Stimulated activated CD4-positive, alpha-beta T cell treated with anti-CD3 and anti-CD28 coated beads, Interleukin-15, amount 100 ng/mL, for 48 hours (primary cell): ENCODE data around the gene BPIFB3.

ENCODE experiments used
- DNase-seq, 2 donors: peaks; one replicate each; pipeline ENCODE4 v3.0.0-alpha.2; 2020; ENCODE audit warnings: low read depth in 2 of 2

The BPIFB3 gene

GRCh38 chr20:33053291-33054106, at the start of gene BPIFB3:
Gene BPIFB3, plus strand, starts transcription at chr20:33053903. Its CDS starts 1,533 bp downstream, at chr20:33055436.
- no peak for DNase-seq

GRCh38 chr20:33004141-33004751, 49.5 kb upstream of the BPIFB3 start, which contains the start of gene SUN5:
Gene SUN5, minus strand, starts transcription at chr20:33004433. Its CDS starts 93 bp downstream, at chr20:33004340.
- no peak for DNase-seq

- peak in 1 of 2 donors; percentile 36 for DNase-seq
These were observed 48.6 kb upstream of the BPIFB3 start for GRCh38 chr20:33005132-33005566.

GRCh38 chr20:33005908-33006775, 47.6 kb upstream of the BPIFB3 start:
- no peak for DNase-seq

GRCh38 chr20:33006776-33007375, 46.8 kb upstream of the BPIFB3 start:
- no peak for DNase-seq

GRCh38 chr20:33007376-33008335, 46.0 kb upstream of the BPIFB3 start, which contains the start of gene BPIFB2:
Gene BPIFB2, plus strand, starts transcription at chr20:33007704. Its CDS starts 871 bp downstream, at chr20:33008575.
- DNase-seq = no peak

- DNase-seq = no peak
These were observed 45.1 kb upstream of the BPIFB3 start for GRCh38 chr20:33008336-33009213.

- DNase-seq = no peak
These were observed 44.2 kb upstream of the BPIFB3 start for GRCh38 chr20:33009214-33010132.

- DNase-seq = no peak
These were observed 43.6 kb upstream of the BPIFB3 start for GRCh38 chr20:33010133-33010504.

- no peak for DNase-seq
These were observed 42.8 kb upstream of the BPIFB3 start for GRCh38 chr20:33010674-33011449.

GRCh38 chr20:33012327-33013189, 41.1 kb upstream of the BPIFB3 start:
- no peak for DNase-seq

- no peak for DNase-seq
These were observed 39.9 kb upstream of the BPIFB3 start for GRCh38 chr20:33013701-33014326.

- DNase-seq = no peak
These were observed 39.2 kb upstream of the BPIFB3 start for GRCh38 chr20:33014336-33015113.

GRCh38 chr20:33015114-33015484, 38.6 kb upstream of the BPIFB3 start:
- DNase-seq = no peak
